PFSK-1 (cell line): ENCODE measurements around the gene STAT1.

ENCODE experiments used
- FOXP2 ChIP-seq: optimal IDR thresholded peaks from 2 replicates; pipeline ENCODE3; 2011; ENCODE audit warnings: borderline replicate concordance, control low read depth, inconsistent platforms; ENCODE audit not compliant: insufficient read depth; ENCODE audit errors: extremely low read length, extremely low read depth
- POLR2AphosphoS5 ChIP-seq: IDR thresholded peaks from 2 replicates; pipeline ENCODE4 v1.6.1; 2012; ENCODE audit warnings: low read depth, mild to moderate bottlenecking, control low read depth, low read length, moderate library complexity
- REST ChIP-seq, 2 experiments: IDR thresholded peaks; 2 replicates each; pipeline versions ENCODE4 v1.6.1 to v1.8.0; 2011 to 2012; ENCODE audit warnings: low read depth in 2 of 2, low read length in 2 of 2, control low read depth in 1 of 2, inconsistent platforms in 1 of 2, mild to moderate bottlenecking in 1 of 2, moderate library complexity in 1 of 2; ENCODE audit not compliant: insufficient read depth in 1 of 2

- TF ChIP-seq REST (IDR thresholded peaks at IDR 0.05; ENCODE audit: insufficient read depth in 1 of 2, low read depth in 2 of 2, low read length in 2 of 2) (no peak), POLR2AphosphoS5 (no peak), FOXP2 (no peak)
Observed at GRCh38 chr2:191038741-191039140, 24.8 kb upstream of the STAT1 start.
